Measurements from ENCODE around the gene GNG4.
A peak's percentile ranks its signal among the peaks of the same experiment; 100 is the strongest.

GNG4 gene

GRCh38 chr1:235533476-235534168 is 116.0 kb downstream of the GNG4 start:
- CTCF ChIA-PET: interaction anchor here (0.8 kb wide), 1 partner anchor 65 kb away, joined by 4 read pairs; no protein-coding TSS in a partner anchor
- no peak overlapping the region for H3K4me3 Mint-ChIP-seq

GRCh38 chr1:235532360-235532759 is 117.2 kb downstream of the GNG4 start:
- Mint-ChIP-seq H3K27ac (no peak overlapping the region), H3K4me3 (no peak overlapping the region), H3K36me3 (no peaks in the 10 kb centered on the region), H3K9me3 (no peaks in the 10 kb centered on the region), H3K27me3 (peaks cover 6% of the 10 kb centered on the region), H3K4me1 (no peaks in the 10 kb centered on the region)
- no peak for DNase-seq
- CTCF ChIA-PET: interaction anchor here (1.2 kb wide), 1 partner anchor 69 kb away, joined by 5 read pairs; no protein-coding TSS in a partner anchor

More at GRCh38 chr1:235533476-235534168, 116.0 kb downstream of the GNG4 start:
- Mint-ChIP-seq H3K27me3 (peaks cover 6% of the 10 kb centered on the region), H3K36me3 (no peaks in the 10 kb centered on the region), H3K27ac (no peak overlapping the region), H3K9me3 (no peaks in the 10 kb centered on the region), H3K4me1 (no peaks in the 10 kb centered on the region)
- no peak for DNase-seq

- no peak overlapping the region for H3K4me3 Mint-ChIP-seq
- H3K36me3 Mint-ChIP-seq: no peaks in the 10 kb centered on the region
- H3K9me3 Mint-ChIP-seq: no peaks in the 10 kb centered on the region
- H3K27me3 Mint-ChIP-seq: peaks cover 8% of the 10 kb centered on the region
- no peak for DNase-seq
- CTCF ChIA-PET: interaction anchor here (0.6 to 1.4 kb wide), 4 partner anchors 9 to 73 kb away, joined by 3 to 5 read pairs (median 3); partner anchors contain the start of gene B3GALNT2
- no peaks in the 10 kb centered on the region for H3K4me1 Mint-ChIP-seq
- no peak overlapping the region for H3K27ac Mint-ChIP-seq
Measured at GRCh38 chr1:235527196-235527814, 122.3 kb downstream of the GNG4 start.

- Mint-ChIP-seq H3K36me3 (no peaks in the 10 kb centered on the region), H3K4me3 (no peak overlapping the region), H3K9me3 (no peaks in the 10 kb centered on the region), H3K4me1 (no peaks in the 10 kb centered on the region), H3K27ac (no peak overlapping the region), H3K27me3 (peaks cover 8% of the 10 kb centered on the region)
- CTCF ChIA-PET: interaction anchor here (0.7 to 1.1 kb wide), 2 partner anchors 258 to 426 kb away, joined by 3 read pairs; no protein-coding TSS in a partner anchor
- no peak for DNase-seq
Measured at GRCh38 chr1:235525314-235525713, 124.3 kb downstream of the GNG4 start.

GRCh38 chr1:235516862-235517446 is 132.6 kb downstream of the GNG4 start:
- no peaks in the 10 kb centered on the region for H3K36me3 Mint-ChIP-seq
- CTCF ChIA-PET: interaction anchor here (0.6 to 1.9 kb wide), 3 partner anchors 266 to 1125 kb away, joined by 3 to 4 read pairs (median 4); no protein-coding TSS in a partner anchor
- no peaks in the 10 kb centered on the region for H3K4me1 Mint-ChIP-seq
- H3K9me3 Mint-ChIP-seq: no peaks in the 10 kb centered on the region
- DNase-seq: no peak
- peaks cover 12% of the 10 kb centered on the region for H3K27me3 Mint-ChIP-seq
- no peak overlapping the region for H3K27ac Mint-ChIP-seq
- no peak overlapping the region for H3K4me3 Mint-ChIP-seq

- CTCF ChIA-PET: interaction anchor here (0.6 to 1.9 kb wide), 6 partner anchors 104 to 1201 kb away, joined by 3 to 4 read pairs (median 3); no protein-coding TSS in a partner anchor
- Mint-ChIP-seq H3K4me1 (no peaks in the 10 kb centered on the region), H3K4me3 (no peak overlapping the region), H3K36me3 (no peaks in the 10 kb centered on the region), H3K27ac (no peak overlapping the region), H3K27me3 (peaks cover 17% of the 10 kb centered on the region), H3K9me3 (no peaks in the 10 kb centered on the region)
- DNase-seq: no peak
Measured at GRCh38 chr1:235515844-235516512, 133.6 kb downstream of the GNG4 start.

- H3K4me3 Mint-ChIP-seq: no peak overlapping the region
- H3K9me3 Mint-ChIP-seq: no peaks in the 10 kb centered on the region
- peak; percentile 29 for DNase-seq
- no peaks in the 10 kb centered on the region for H3K4me1 Mint-ChIP-seq
- H3K27me3 Mint-ChIP-seq: peaks cover 30% of the 10 kb centered on the region
- CTCF ChIA-PET: interaction anchor here (0.6 to 2.6 kb wide), 10 partner anchors 9 to 458 kb away, joined by 3 to 15 read pairs (median 4); partner anchors contain the start of gene B3GALNT2
- no peaks in the 10 kb centered on the region for H3K36me3 Mint-ChIP-seq
- no peak overlapping the region for H3K27ac Mint-ChIP-seq
Measured at GRCh38 chr1:235513495-235514366, 135.9 kb downstream of the GNG4 start.

- CTCF ChIA-PET: interaction anchor here (1.0 to 1.3 kb wide), 4 partner anchors 90 to 460 kb away, joined by 3 to 5 read pairs (median 3); no protein-coding TSS in a partner anchor
- DNase-seq: no peak
- Mint-ChIP-seq H3K27me3 (peaks cover 30% of the 10 kb centered on the region), H3K27ac (no peak overlapping the region), H3K4me3 (no peak overlapping the region), H3K36me3 (no peaks in the 10 kb centered on the region), H3K4me1 (no peaks in the 10 kb centered on the region), H3K9me3 (no peaks in the 10 kb centered on the region)
Measured at GRCh38 chr1:235511470-235512240, 137.9 kb downstream of the GNG4 start.

GRCh38 chr1:235510823-235511222 is 138.8 kb downstream of the GNG4 start:
- H3K36me3 Mint-ChIP-seq: no peaks in the 10 kb centered on the region
- no peak overlapping the region for H3K27ac Mint-ChIP-seq
- H3K27me3 Mint-ChIP-seq: peaks cover 26% of the 10 kb centered on the region
- peaks cover 5% of the 10 kb centered on the region for H3K4me1 Mint-ChIP-seq
- no peak overlapping the region for H3K4me3 Mint-ChIP-seq
- DNase-seq: no peak
- CTCF ChIA-PET: interaction anchor here (1.0 to 1.3 kb wide), 2 partner anchors 273 to 461 kb away, joined by 3 to 5 read pairs; no protein-coding TSS in a partner anchor
- no peaks in the 10 kb centered on the region for H3K9me3 Mint-ChIP-seq

- CTCF ChIA-PET: no interaction called here
- peaks cover 30% of the 10 kb centered on the region for H3K27me3 Mint-ChIP-seq
- no peak overlapping the region for H3K27ac Mint-ChIP-seq
- H3K36me3 Mint-ChIP-seq: no peaks in the 10 kb centered on the region
- DNase-seq: no peak
- H3K9me3 Mint-ChIP-seq: no peaks in the 10 kb centered on the region
- no peak overlapping the region for H3K4me3 Mint-ChIP-seq
- H3K4me1 Mint-ChIP-seq: peaks cover 15% of the 10 kb centered on the region
Measured at GRCh38 chr1:235507623-235508022, 142.0 kb downstream of the GNG4 start.

- Mint-ChIP-seq H3K36me3 (no peaks in the 10 kb centered on the region), H3K4me3 (peak overlapping the region; percentile 92), H3K4me1 (peaks cover 24% of the 10 kb centered on the region), H3K27ac (peak overlapping the region; percentile 98), H3K9me3 (no peaks in the 10 kb centered on the region), H3K27me3 (peaks cover 12% of the 10 kb centered on the region)
- DNase-seq: peak; percentile 98
- CTCF ChIA-PET: interaction anchor here (0.6 to 2.4 kb wide), 22 partner anchors 9 to 467 kb away, joined by 3 to 15 read pairs (median 4); no protein-coding TSS in a partner anchor
Measured at GRCh38 chr1:235504494-235505222, 144.9 kb downstream of the GNG4 start.

- H3K4me3 Mint-ChIP-seq: peak within 1 kb of the TSS; percentile 92
- no peak for DNase-seq
- peak within 1 kb of the TSS; percentile 98 for H3K27ac Mint-ChIP-seq
- CTCF ChIA-PET: interaction anchor here (0.9 to 2.4 kb wide), 17 partner anchors 9 to 467 kb away, joined by 3 to 15 read pairs (median 3); no protein-coding TSS in a partner anchor
- no peaks in the 10 kb centered on the region for H3K36me3 Mint-ChIP-seq
- peaks cover 7% of the 10 kb centered on the region for H3K27me3 Mint-ChIP-seq
- peaks cover 24% of the 10 kb centered on the region for H3K4me1 Mint-ChIP-seq
- no peaks in the 10 kb centered on the region for H3K9me3 Mint-ChIP-seq
Measured at GRCh38 chr1:235504122-235504493, 145.5 kb downstream of the GNG4 start, which contains the start of gene B3GALNT2. TSS of gene B3GALNT2 (minus strand) at chr1:235504452. CDS start at chr1:235504252, 200 bp downstream.
